ENCODE data around the gene TC2N.

The TC2N gene

GRCh38 chr14:91893007-91893406, 25.7 kb upstream of the TC2N start:
- peaks cover 21% of the 10 kb centered on the region for H3K4me1 ChIP-seq (ENCODE audit: insufficient read depth, low read length, severe bottlenecking)
- no peaks in the 10 kb centered on the region for H3K36me3 ChIP-seq (ENCODE audit: insufficient read depth, low read length)
- 0 out of 2 replicates have a peak overlapping the region, but pooled peaks have one; percentile 11 for H3K4me2 ChIP-seq (ENCODE audit: low read length)
- peak overlapping the region; percentile 4 for H3K27ac ChIP-seq (ENCODE audit: low read depth, low read length, poor library complexity, severe bottlenecking)
- no peak overlapping the region for H3K9ac ChIP-seq (ENCODE audit: low read length)
- no peak overlapping the region for H3K4me3 ChIP-seq (ENCODE audit: low read depth, low read length, poor library complexity, severe bottlenecking)
- no peaks in the 10 kb centered on the region for H3K9me2 ChIP-seq (ENCODE audit: low read depth, low read length)
- TF ChIP-seq CTCF (IDR thresholded peaks at IDR 0.05; ENCODE audit: low read length): peak; percentile 88
- no peak for TF ChIP-seq EZH2 (IDR thresholded peaks at IDR 0.05; ENCODE audit: borderline replicate concordance, low read length)
- no peaks in the 10 kb centered on the region for H3K79me2 ChIP-seq (ENCODE audit: insufficient read depth, low read length)
- no peaks in the 10 kb centered on the region for H3K27me3 ChIP-seq (ENCODE audit: insufficient read depth, low read length)
- H2AFZ ChIP-seq (ENCODE audit: low read length): no peak overlapping the region
- H3F3A ChIP-seq (ENCODE audit: insufficient read depth, low read length): no peaks in the 10 kb centered on the region
- no peaks in the 10 kb centered on the region for H4K20me1 ChIP-seq (ENCODE audit: insufficient read depth, low read length)
- H3K9me3 ChIP-seq (ENCODE audit: low read length): no peaks in the 10 kb centered on the region

- no peaks in the 10 kb centered on the region for H3K79me2 ChIP-seq (ENCODE audit: insufficient read depth, low read length)
- no peaks in the 10 kb centered on the region for H3K9me2 ChIP-seq (ENCODE audit: low read depth, low read length)
- H3K27ac ChIP-seq (ENCODE audit: low read depth, low read length, poor library complexity, severe bottlenecking): no peak overlapping the region
- no peak overlapping the region for H3K4me3 ChIP-seq (ENCODE audit: low read depth, low read length, poor library complexity, severe bottlenecking)
- no peak overlapping the region for H2AFZ ChIP-seq (ENCODE audit: low read length)
- peaks cover 21% of the 10 kb centered on the region for H3K4me1 ChIP-seq (ENCODE audit: insufficient read depth, low read length, severe bottlenecking)
- no peaks in the 10 kb centered on the region for H4K20me1 ChIP-seq (ENCODE audit: insufficient read depth, low read length)
- no peaks in the 10 kb centered on the region for H3K36me3 ChIP-seq (ENCODE audit: insufficient read depth, low read length)
- no peaks in the 10 kb centered on the region for H3K9me3 ChIP-seq (ENCODE audit: low read length)
- H3K4me2 ChIP-seq (ENCODE audit: low read length): no peak overlapping the region
- H3K9ac ChIP-seq (ENCODE audit: low read length): no peak overlapping the region
- TF ChIP-seq EZH2 (IDR thresholded peaks at IDR 0.05; ENCODE audit: borderline replicate concordance, low read length) (no peak), CTCF (IDR thresholded peaks at IDR 0.05; ENCODE audit: low read length) (no peak)
- no peaks in the 10 kb centered on the region for H3K27me3 ChIP-seq (ENCODE audit: insufficient read depth, low read length)
- no peaks in the 10 kb centered on the region for H3F3A ChIP-seq (ENCODE audit: insufficient read depth, low read length)
These were observed 24.4 kb upstream of the TC2N start for GRCh38 chr14:91891721-91892220.

GRCh38 chr14:91891101-91891500, 23.8 kb upstream of the TC2N start:
- H3K36me3 ChIP-seq (ENCODE audit: insufficient read depth, low read length): no peaks in the 10 kb centered on the region
- no peak overlapping the region for H3K27ac ChIP-seq (ENCODE audit: low read depth, low read length, poor library complexity, severe bottlenecking)
- no peak overlapping the region for H3K4me2 ChIP-seq (ENCODE audit: low read length)
- H3K9ac ChIP-seq (ENCODE audit: low read length): no peak overlapping the region
- H3F3A ChIP-seq (ENCODE audit: insufficient read depth, low read length): no peaks in the 10 kb centered on the region
- H3K79me2 ChIP-seq (ENCODE audit: insufficient read depth, low read length): no peaks in the 10 kb centered on the region
- H3K4me3 ChIP-seq (ENCODE audit: low read depth, low read length, poor library complexity, severe bottlenecking): no peak overlapping the region
- no peak for TF ChIP-seq CTCF (IDR thresholded peaks at IDR 0.05; ENCODE audit: low read length)
- no peak for TF ChIP-seq EZH2 (IDR thresholded peaks at IDR 0.05; ENCODE audit: borderline replicate concordance, low read length)
- no peaks in the 10 kb centered on the region for H3K9me3 ChIP-seq (ENCODE audit: low read length)
- no peaks in the 10 kb centered on the region for H3K9me2 ChIP-seq (ENCODE audit: low read depth, low read length)
- no peaks in the 10 kb centered on the region for H3K27me3 ChIP-seq (ENCODE audit: insufficient read depth, low read length)
- no peak overlapping the region for H2AFZ ChIP-seq (ENCODE audit: low read length)
- no peaks in the 10 kb centered on the region for H4K20me1 ChIP-seq (ENCODE audit: insufficient read depth, low read length)
- H3K4me1 ChIP-seq (ENCODE audit: insufficient read depth, low read length, severe bottlenecking): peaks cover 21% of the 10 kb centered on the region
